Trophoblast cell (in vitro differentiated cells and primary cell): Measurements from ENCODE around the gene KIFC3.
A peak's percentile ranks its signal among the peaks of the same experiment; 100 is the strongest.

ENCODE experiments used
- DNase-seq, 2 donors: peaks; one replicate each; pipeline ENCODE4 v3.0.0-alpha.2; 2016
- H2AFZ ChIP-seq: 2 replicates; pipeline ENCODE4 v1.6.1; 2013; ENCODE audit warnings: low read length, moderate library complexity, mild to moderate bottlenecking; ENCODE audit not compliant: insufficient read depth, poor library complexity
- H2AK5ac ChIP-seq: 2 replicates; pipeline ENCODE4 v1.6.1; 2013; ENCODE audit warnings: mild to moderate bottlenecking, low read length
- H2BK120ac ChIP-seq: 2 replicates; pipeline ENCODE4 v1.6.1; 2013; ENCODE audit warnings: low read length, mild to moderate bottlenecking, moderate library complexity; ENCODE audit not compliant: insufficient read depth, poor library complexity
- H2BK12ac ChIP-seq: 2 replicates; pipeline ENCODE4 v1.6.1; 2013; ENCODE audit warnings: mild to moderate bottlenecking, low read length, moderate library complexity
- H2BK5ac ChIP-seq: 2 replicates; pipeline ENCODE4 v1.6.1; 2013; ENCODE audit warnings: low read length, low read depth, moderate library complexity, mild to moderate bottlenecking; ENCODE audit not compliant: poor library complexity
- H3K14ac ChIP-seq: 2 replicates; pipeline ENCODE4 v1.6.1; 2013; ENCODE audit warnings: mild to moderate bottlenecking, low read length
- H3K18ac ChIP-seq: 2 replicates; pipeline ENCODE4 v1.6.1; 2013; ENCODE audit warnings: mild to moderate bottlenecking, low read length
- H3K23ac ChIP-seq: 2 replicates; pipeline ENCODE4 v1.6.1; 2013; ENCODE audit warnings: low read length
- H3K27ac ChIP-seq: 2 replicates; pipeline ENCODE4 v1.5.1; 2013; ENCODE audit warnings: low read depth, mild to moderate bottlenecking, inconsistent platforms, low read length, moderate library complexity
- H3K27me3 ChIP-seq: 2 replicates; pipeline ENCODE4 v1.6.1; 2013; ENCODE audit warnings: inconsistent platforms, mild to moderate bottlenecking, low read length, moderate library complexity; ENCODE audit not compliant: insufficient read depth
- H3K36me3 ChIP-seq, 2 experiments: 1 replicate in 1 of 2; 2 replicates in 1 of 2; pipeline ENCODE4 v1.6.1; 2013; ENCODE audit warnings: low read length in 2 of 2, mild to moderate bottlenecking in 2 of 2, moderate library complexity in 1 of 2; ENCODE audit not compliant: insufficient read depth in 2 of 2, control insufficient read depth in 1 of 2
- H3K4ac ChIP-seq: 2 replicates; pipeline ENCODE4 v1.6.1; 2013; ENCODE audit warnings: low read depth, mild to moderate bottlenecking, low read length, moderate library complexity
- H3K4me1 ChIP-seq, 2 experiments: 1 replicate in 1 of 2; 2 replicates in 1 of 2; pipeline ENCODE4 v1.6.1; 2013; ENCODE audit warnings: low read length in 2 of 2, mild to moderate bottlenecking in 2 of 2, moderate library complexity in 1 of 2; ENCODE audit not compliant: insufficient read depth in 2 of 2, control insufficient read depth in 1 of 2
- H3K4me2 ChIP-seq: 2 replicates; pipeline ENCODE4 v1.6.1; 2013; ENCODE audit warnings: inconsistent platforms, mild to moderate bottlenecking, low read length, moderate library complexity
- H3K4me3 ChIP-seq: 2 replicates; pipeline ENCODE4 v1.5.1; 2013; ENCODE audit warnings: mild to moderate bottlenecking, low read depth, low read length, inconsistent platforms
- H3K79me1 ChIP-seq: one replicate; pipeline ENCODE4 v1.6.1; 2013; ENCODE audit warnings: low read length
- H3K79me2 ChIP-seq: 2 replicates; pipeline ENCODE4 v1.6.1; 2013; ENCODE audit warnings: low read length, mild to moderate bottlenecking; ENCODE audit not compliant: control insufficient read depth, insufficient read depth, poor library complexity
- H3K9ac ChIP-seq: 2 replicates; pipeline ENCODE4 v1.6.1; 2013; ENCODE audit warnings: mild to moderate bottlenecking, low read length
- H3K9me3 ChIP-seq: 2 replicates; pipeline ENCODE4 v1.6.1; 2013; ENCODE audit warnings: low read depth, mild to moderate bottlenecking, control low read depth, inconsistent platforms, low read length; ENCODE audit not compliant: insufficient read depth
- H4K12ac ChIP-seq: 2 replicates; pipeline ENCODE4 v1.6.1; 2013; ENCODE audit warnings: low read depth, mild to moderate bottlenecking, low read length, moderate library complexity
- H4K8ac ChIP-seq: 2 replicates; pipeline ENCODE4 v1.6.1; 2013; ENCODE audit warnings: low read depth, mild to moderate bottlenecking, low read length, moderate library complexity
- H4K91ac ChIP-seq: one replicate; pipeline ENCODE4 v1.6.1; 2013; ENCODE audit warnings: low read depth, mild to moderate bottlenecking, low read length, moderate library complexity
- WGBS: extraction: QIAGEN DNeasy Blood & Tissue Kit; methylation state at CpG from one replicate; pipeline ENCODE4 v1.1.7; 2013; ENCODE audit warnings: missing lambda C conversion rate; ENCODE audit not compliant: insufficient read length, insufficient coverage; ENCODE audit errors: extremely low coverage; 5-methylcytosine and 5-hydroxymethylcytosine counted together

The KIFC3 gene

DNA sequence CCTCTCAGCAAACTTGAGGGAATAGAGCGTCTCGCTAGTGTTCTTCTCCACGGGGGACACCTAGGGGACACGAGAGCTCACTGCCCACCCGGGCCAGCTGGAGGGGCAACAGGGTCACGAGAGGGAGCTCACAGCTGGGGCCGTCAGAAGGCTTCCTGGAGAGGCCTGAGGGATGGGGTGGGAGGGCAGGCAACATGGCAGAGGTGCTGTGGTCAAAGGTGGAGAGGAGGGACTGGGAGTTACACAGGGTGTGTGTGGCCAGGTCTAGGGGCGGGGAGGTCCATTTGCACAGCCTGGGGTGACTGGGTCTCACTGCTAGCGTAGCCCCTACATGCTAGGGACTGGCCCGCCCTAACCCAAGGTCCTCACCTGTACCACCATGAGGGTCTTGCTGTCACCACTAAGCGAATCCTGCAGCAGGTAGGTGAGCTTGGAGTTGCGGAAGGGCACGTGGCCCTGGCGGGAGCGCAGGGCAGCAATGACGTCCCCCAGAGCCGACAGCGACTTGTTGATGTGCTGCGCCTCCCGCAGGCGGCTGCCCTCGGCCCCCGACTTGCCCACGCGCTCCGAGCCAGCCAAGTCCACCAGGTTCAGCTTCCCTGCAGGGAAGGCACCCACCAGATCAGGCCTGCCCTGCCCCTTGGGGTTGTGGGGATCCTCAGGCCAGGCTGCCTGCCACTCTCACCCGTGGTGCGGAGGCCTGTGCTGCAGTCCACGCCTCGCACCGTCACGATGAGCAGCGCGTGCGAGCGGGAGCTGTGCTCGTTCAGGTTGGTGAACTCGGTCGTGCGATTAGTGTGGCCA is 41.7 kb downstream of the KIFC3 start:
- peak overlapping the region; percentile 71 for H3K27ac ChIP-seq
- no peaks in the 10 kb centered on the region for H3K27me3 ChIP-seq
- peaks cover 4% of the 10 kb centered on the region for H3K9me3 ChIP-seq
- no peak overlapping the region for H2AFZ ChIP-seq
- H2BK5ac ChIP-seq = no peak overlapping the region
- H3K23ac ChIP-seq = no peak overlapping the region
- H2AK5ac ChIP-seq = peak overlapping the region; percentile 5
- H3K4me2 ChIP-seq = no peak overlapping the region
- H4K12ac ChIP-seq = no peak overlapping the region
- no peak overlapping the region for H4K8ac ChIP-seq
- no peak overlapping the region for H2BK12ac ChIP-seq
- peaks cover 3% of the 10 kb centered on the region for H3K79me1 ChIP-seq
- peaks cover 55 to 69% of the 10 kb centered on the region in 2 experiments for H3K36me3 ChIP-seq
- no CpG with 5 or more reads among the region's 40 CpGs for WGBS
- no peak overlapping the region for H3K9ac ChIP-seq
- no peak overlapping the region for H3K4ac ChIP-seq
- no peak for DNase-seq
- H2BK120ac ChIP-seq = no peak overlapping the region
- no peak overlapping the region for H3K18ac ChIP-seq
- peak overlapping the region; percentile 38 for H4K91ac ChIP-seq
- H3K4me3 ChIP-seq = no peak overlapping the region
- peaks cover 30 to 35% of the 10 kb centered on the region in 2 experiments for H3K4me1 ChIP-seq
- peak overlapping the region; percentile 3 for H3K14ac ChIP-seq
- no peaks in the 10 kb centered on the region for H3K79me2 ChIP-seq

- Histone ChIP-seq H4K8ac (peak overlapping the region; percentile 3), H3K23ac (no peak overlapping the region), H3K27ac (peak overlapping the region; percentile 71), H2BK12ac (peak overlapping the region; percentile 4), H3K9ac (no peak overlapping the region), H3K14ac (peak overlapping the region; percentile 8), H2AFZ (no peak overlapping the region), H3K79me1 (peaks cover 3% of the 10 kb centered on the region), H4K12ac (no peak overlapping the region), H3K4me1 (peaks cover 30 to 34% of the 10 kb centered on the region in 2 experiments), H3K27me3 (no peaks in the 10 kb centered on the region), H2AK5ac (peak overlapping the region; percentile 5), H3K36me3 (peaks cover 56 to 70% of the 10 kb centered on the region in 2 experiments), H2BK120ac (no peak overlapping the region), H3K9me3 (peaks cover under 1% of the 10 kb centered on the region), H3K79me2 (no peaks in the 10 kb centered on the region), H3K4me3 (no peak overlapping the region), H3K18ac (no peak overlapping the region), H4K91ac (peak overlapping the region; percentile 38), H3K4me2 (peak overlapping the region; percentile 43), H3K4ac (no peak overlapping the region), H2BK5ac (no peak overlapping the region)
- WGBS = no CpG with 5 or more reads among the region's 21 CpGs
- peak; percentile 89 to 95 for DNase-seq
These were observed 42.5 kb downstream of the KIFC3 start for GRCh38 chr16:57759541-57760356.

- H2BK5ac ChIP-seq = peak overlapping the region; percentile 13
- peak overlapping the region; percentile 11 for H4K91ac ChIP-seq
- no peak overlapping the region for H3K9ac ChIP-seq
- H3K27me3 ChIP-seq = no peaks in the 10 kb centered on the region
- no peak overlapping the region for H3K14ac ChIP-seq
- no peak overlapping the region for H2AFZ ChIP-seq
- peaks cover 3% of the 10 kb centered on the region for H3K79me1 ChIP-seq
- DNase-seq = no peak
- peak overlapping the region; percentile 28 for H3K4me2 ChIP-seq
- no peak overlapping the region for H3K4me3 ChIP-seq
- H3K4ac ChIP-seq = no peak overlapping the region
- H4K12ac ChIP-seq = no peak overlapping the region
- H3K9me3 ChIP-seq = no peaks in the 10 kb centered on the region
- H3K18ac ChIP-seq = peak overlapping the region; percentile 39
- H3K27ac ChIP-seq = peak overlapping the region; percentile 16
- no peak overlapping the region for H2AK5ac ChIP-seq
- H3K23ac ChIP-seq = no peak overlapping the region
- H2BK120ac ChIP-seq = peak overlapping the region; percentile 19
- H3K79me2 ChIP-seq = no peaks in the 10 kb centered on the region
- H3K4me1 ChIP-seq = peaks cover 25 to 29% of the 10 kb centered on the region in 2 experiments
- no peak overlapping the region for H4K8ac ChIP-seq
- WGBS = no CpG with 5 or more reads among the region's 7 CpGs
- peaks cover 56 to 70% of the 10 kb centered on the region in 2 experiments for H3K36me3 ChIP-seq
- peak overlapping the region; percentile 17 for H2BK12ac ChIP-seq
These were observed 43.2 kb downstream of the KIFC3 start for GRCh38 chr16:57759131-57759530.

DNA sequence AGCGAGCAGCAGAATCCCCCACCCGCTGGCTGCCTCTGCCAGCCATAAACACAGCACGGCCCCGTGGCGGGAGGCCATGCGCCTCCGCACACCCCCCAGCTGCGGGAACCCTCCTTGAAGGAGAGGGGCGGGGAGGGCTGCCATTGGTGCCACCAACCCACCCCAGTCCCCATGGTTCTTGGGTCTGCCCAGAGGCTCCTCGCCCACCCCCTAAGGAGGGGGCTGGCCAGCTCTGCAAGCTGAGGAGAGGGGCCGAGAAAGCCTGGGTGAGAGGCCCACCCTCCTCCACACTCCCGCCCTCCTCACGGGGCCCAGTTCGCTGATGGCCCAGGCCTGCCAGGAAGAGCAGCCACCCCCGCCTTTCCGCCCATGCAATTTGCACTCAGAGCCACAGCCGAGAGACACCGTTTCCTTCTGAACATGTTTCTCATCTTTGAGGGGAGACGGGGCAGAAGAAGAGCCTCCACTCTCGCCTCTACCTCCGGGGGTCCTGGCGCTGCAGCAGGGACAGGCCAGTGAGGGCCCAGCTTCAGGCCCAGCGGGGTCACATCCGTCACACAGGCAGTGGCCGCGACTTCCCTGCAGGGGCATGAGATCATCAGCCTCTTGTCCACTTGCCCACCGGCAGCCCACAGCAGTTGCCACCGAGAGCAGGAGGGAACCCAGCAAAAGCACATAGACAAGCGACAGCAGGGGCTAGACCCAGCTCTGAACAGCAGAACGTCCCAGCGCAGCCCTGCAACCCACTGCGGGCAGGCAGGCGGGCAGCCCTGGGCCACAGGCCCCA is 43.8 kb downstream of the KIFC3 start:
- H4K12ac ChIP-seq = no peak overlapping the region
- H3K14ac ChIP-seq = no peak overlapping the region
- no peak overlapping the region for H3K23ac ChIP-seq
- no peaks in the 10 kb centered on the region for H3K9me3 ChIP-seq
- no peak overlapping the region for H3K4me3 ChIP-seq
- WGBS = no CpG with 5 or more reads among the region's 33 CpGs
- no peak for DNase-seq
- no peaks in the 10 kb centered on the region for H3K27me3 ChIP-seq
- H3K4me1 ChIP-seq = peaks cover 23 to 27% of the 10 kb centered on the region in 2 experiments
- H3K79me2 ChIP-seq = no peaks in the 10 kb centered on the region
- peak overlapping the region; percentile 39 for H3K18ac ChIP-seq
- H3K36me3 ChIP-seq = peaks cover 55 to 69% of the 10 kb centered on the region in 2 experiments
- no peak overlapping the region for H3K27ac ChIP-seq
- H2AFZ ChIP-seq = no peak overlapping the region
- H2BK5ac ChIP-seq = peak overlapping the region; percentile 13
- no peak overlapping the region for H3K9ac ChIP-seq
- H3K4ac ChIP-seq = no peak overlapping the region
- no peak overlapping the region for H2AK5ac ChIP-seq
- peak overlapping the region; percentile 17 for H2BK12ac ChIP-seq
- H3K4me2 ChIP-seq = no peak overlapping the region
- H4K91ac ChIP-seq = peak overlapping the region; percentile 22
- H3K79me1 ChIP-seq = peaks cover 3% of the 10 kb centered on the region
- peak overlapping the region; percentile 19 for H2BK120ac ChIP-seq
- H4K8ac ChIP-seq = no peak overlapping the region
